Breast epithelium (tissue), 3 donors: ENCODE data around the gene HTR2A.

Source experiments
- POLR2A ChIP-seq: fragments of 450-650 bp; IDR thresholded peaks from one replicate; pipeline ENCODE4 v1.6.1; 2016; ENCODE audit warnings: antibody characterized with exemption, mild to moderate bottlenecking, moderate library complexity
- TF ChIP-seq, protein P1 (sequence below), 3 donors: fragments of 450-650 bp; IDR thresholded peaks; one replicate each; pipeline ENCODE4 v1.5.1; 2016 to 2017; ENCODE audit warnings: antibody characterized with exemption in 3 of 3, mild to moderate bottlenecking in 3 of 3, moderate library complexity in 3 of 3

DNA sequence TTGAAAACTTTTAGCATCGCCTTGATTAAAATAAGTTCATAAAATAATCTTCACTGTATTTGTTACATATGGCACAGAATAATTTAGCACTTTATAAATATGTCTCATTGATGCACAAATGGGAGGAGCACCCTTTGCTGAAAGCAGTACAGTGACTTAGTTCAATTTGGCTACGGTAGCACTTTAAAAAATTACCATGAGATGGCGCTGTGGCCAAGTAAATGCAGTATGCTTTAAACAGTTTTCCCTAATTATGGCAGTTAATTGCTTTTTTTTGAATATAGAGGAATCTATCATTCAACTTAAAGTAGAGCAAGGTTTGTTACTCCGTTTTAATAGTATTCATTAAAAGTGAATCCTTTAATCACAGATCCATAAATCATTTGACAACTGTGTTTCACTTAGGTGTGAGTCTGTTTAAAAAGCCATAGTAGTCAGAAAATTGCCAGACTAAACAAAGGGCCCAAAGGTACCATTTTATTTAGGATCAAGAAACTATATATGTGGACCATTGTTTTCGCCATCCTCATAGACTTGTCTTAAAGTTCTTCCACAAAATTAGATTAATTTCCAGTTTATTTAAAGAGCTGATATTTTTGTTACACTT lies 65.2 kb downstream of the HTR2A start:
- TF ChIP-seq, protein P1, sequence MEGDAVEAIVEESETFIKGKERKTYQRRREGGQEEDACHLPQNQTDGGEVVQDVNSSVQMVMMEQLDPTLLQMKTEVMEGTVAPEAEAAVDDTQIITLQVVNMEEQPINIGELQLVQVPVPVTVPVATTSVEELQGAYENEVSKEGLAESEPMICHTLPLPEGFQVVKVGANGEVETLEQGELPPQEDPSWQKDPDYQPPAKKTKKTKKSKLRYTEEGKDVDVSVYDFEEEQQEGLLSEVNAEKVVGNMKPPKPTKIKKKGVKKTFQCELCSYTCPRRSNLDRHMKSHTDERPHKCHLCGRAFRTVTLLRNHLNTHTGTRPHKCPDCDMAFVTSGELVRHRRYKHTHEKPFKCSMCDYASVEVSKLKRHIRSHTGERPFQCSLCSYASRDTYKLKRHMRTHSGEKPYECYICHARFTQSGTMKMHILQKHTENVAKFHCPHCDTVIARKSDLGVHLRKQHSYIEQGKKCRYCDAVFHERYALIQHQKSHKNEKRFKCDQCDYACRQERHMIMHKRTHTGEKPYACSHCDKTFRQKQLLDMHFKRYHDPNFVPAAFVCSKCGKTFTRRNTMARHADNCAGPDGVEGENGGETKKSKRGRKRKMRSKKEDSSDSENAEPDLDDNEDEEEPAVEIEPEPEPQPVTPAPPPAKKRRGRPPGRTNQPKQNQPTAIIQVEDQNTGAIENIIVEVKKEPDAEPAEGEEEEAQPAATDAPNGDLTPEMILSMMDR (IDR thresholded peaks at IDR 0.05): peak; percentile 44 to 64 (median 59)
- TF ChIP-seq POLR2A: no peak
